ENCODE measurements around the gene RBP2. TPM values are rescaled to one million over a fixed set of nuclear protein-coding genes. Genes with fewer than 3 reads are reported as not detected.

RBP2 gene
- total and polyA plus RNA-seq, 2 of the 8 experiments (the other 6 are each of a cell fraction or from before 2014, with no cell fraction given), result not detected

DNA sequence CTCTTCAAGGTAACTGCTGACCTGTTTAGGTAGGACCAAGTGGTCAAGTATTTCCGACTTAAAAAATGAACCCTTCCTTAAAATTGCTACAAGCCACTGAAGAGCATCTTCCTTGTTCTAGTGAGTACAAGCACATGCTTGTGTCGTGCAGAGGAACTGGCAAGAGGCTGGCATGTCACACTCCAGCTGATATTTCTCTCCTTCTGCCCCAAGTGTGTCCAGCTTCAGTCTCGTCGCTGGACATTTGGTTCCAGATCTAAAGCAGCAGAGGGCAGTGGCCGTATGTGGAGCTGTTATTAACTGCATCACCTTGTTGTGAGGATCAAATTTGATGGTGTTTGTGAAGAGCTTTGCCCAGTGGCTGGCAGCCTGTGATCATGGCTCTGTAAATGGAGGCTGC lies 10.0 kb downstream of the RBP2 start:
- H2AK5ac ChIP-seq (ENCODE audit: low read depth, low read length), result no peak overlapping the region
- H2BK15ac ChIP-seq (ENCODE audit: low read length), result no peak overlapping the region
- no peaks in the 10 kb centered on the region for H3K9me3 ChIP-seq (ENCODE audit: insufficient read depth in 2 of 2, low read depth in 1 of 2, low read length in 1 of 2)
- no peak overlapping the region for H3K4me2 ChIP-seq (ENCODE audit: insufficient read depth in 1 of 2, low read depth in 2 of 2, low read length in 2 of 2)
- FAIRE-seq (no peak), DNase-seq (ENCODE audit: low read depth in 1 of 2, low spot score in 2 of 2) (peak in 1 of 2 experiments; percentile 14)
- no peak overlapping the region for H2BK120ac ChIP-seq (replicated peaks; ENCODE audit: low read depth, low read length)
- no peak overlapping the region for H4K8ac ChIP-seq (ENCODE audit: extremely low read depth, insufficient read depth, low read length)
- no peak overlapping the region for H2BK5ac ChIP-seq (ENCODE audit: low read depth, low read length)
- no peaks in the 10 kb centered on the region for H3K4me1 ChIP-seq (replicated peaks in 1 of 4; ENCODE audit: control insufficient read depth in 3 of 4, insufficient read depth in 4 of 4, low read length in 3 of 4)
- no peak overlapping the region for H4K91ac ChIP-seq (replicated peaks; ENCODE audit: insufficient read length, low read length)
- no peak overlapping the region for H2AFZ ChIP-seq (ENCODE audit: low read length)
- H3K14ac ChIP-seq (ENCODE audit: insufficient read length), result no peak overlapping the region
- no peak overlapping the region for H3K23ac ChIP-seq (ENCODE audit: insufficient read length)
- no peak overlapping the region for H3K9ac ChIP-seq (replicated peaks in 1 of 4; ENCODE audit: extremely low read depth in 1 of 4, low read depth in 3 of 4, low read length in 3 of 4)
- no peak overlapping the region for H2BK20ac ChIP-seq (ENCODE audit: low read length)
- no peak overlapping the region for H3K4me3 ChIP-seq (ENCODE audit: extremely low read depth in 1 of 4, insufficient read depth in 2 of 4, low read depth in 3 of 4, low read length in 4 of 4)
- no peak overlapping the region for H2BK12ac ChIP-seq (ENCODE audit: low read depth, low read length)
- no peaks in the 10 kb centered on the region for H3K79me1 ChIP-seq (ENCODE audit: low read depth, low read length)
- H3K27me3 ChIP-seq (replicated peaks in 1 of 4; ENCODE audit: control insufficient read depth in 3 of 4, extremely low read depth in 1 of 4, insufficient read depth in 3 of 4, low read length in 3 of 4), result no peaks in the 10 kb centered on the region
- H4K5ac ChIP-seq (ENCODE audit: insufficient read length, low read depth, low read length), result no peak overlapping the region
- H4K20me1 ChIP-seq (replicated peaks in 1 of 2; ENCODE audit: control insufficient read depth in 1 of 2, insufficient read depth in 2 of 2, low read length in 2 of 2), result no peaks in the 10 kb centered on the region
- CTCF ChIA-PET (ENCODE audit: partially characterized antibody), result interaction anchor here (0.7 to 4.4 kb wide), 7 partner anchors 10 to 96 kb away, joined by 3 to 34 read pairs (median 4); partner anchors contain the start of gene RBP2
- H3K56ac ChIP-seq (replicated peaks; ENCODE audit: insufficient read length, low read depth, low read length), result no peak overlapping the region
- POLR2A ChIA-PET (ENCODE audit: partially characterized antibody), result interaction anchor here (1.2 kb wide), 1 partner anchor 14 kb away, joined by 3 read pairs; no protein-coding TSS in a partner anchor
- 87% methylated on average over 5 of the region's 5 CpGs; no CpG with 5 or more reads in 1 of the 2 experiments for WGBS, 2 experiments (ENCODE audit: extremely low coverage in 1 of 2, insufficient coverage in 1 of 2, insufficient read length in 1 of 2, insufficient replicate concordance in 2 of 2, low coverage in 1 of 2, low lambda C conversion rate in 2 of 2, missing lambda C conversion rate in 1 of 2)
- H3K36me3 ChIP-seq (ENCODE audit: control insufficient read depth in 2 of 4, insufficient read depth in 4 of 4, low read length in 3 of 4), result no peaks in the 10 kb centered on the region
- no peak overlapping the region for H3K27ac ChIP-seq (ENCODE audit: low read depth, low read length)
- no peak overlapping the region for H3K18ac ChIP-seq (ENCODE audit: extremely low read depth, low read length)
- H3K79me2 ChIP-seq (ENCODE audit: control insufficient read depth in 1 of 2, insufficient read depth in 2 of 2, low read length in 2 of 2), result no peaks in the 10 kb centered on the region
- no peak overlapping the region for H3K4ac ChIP-seq (replicated peaks; ENCODE audit: insufficient read length, low read depth, low read length)
- no peaks in the 10 kb centered on the region for H3K23me2 ChIP-seq (ENCODE audit: low read depth, low read length)
- TF ChIP-seq, protein P1, sequence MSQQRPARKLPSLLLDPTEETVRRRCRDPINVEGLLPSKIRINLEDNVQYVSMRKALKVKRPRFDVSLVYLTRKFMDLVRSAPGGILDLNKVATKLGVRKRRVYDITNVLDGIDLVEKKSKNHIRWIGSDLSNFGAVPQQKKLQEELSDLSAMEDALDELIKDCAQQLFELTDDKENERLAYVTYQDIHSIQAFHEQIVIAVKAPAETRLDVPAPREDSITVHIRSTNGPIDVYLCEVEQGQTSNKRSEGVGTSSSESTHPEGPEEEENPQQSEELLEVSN (IDR thresholded peaks at IDR 0.05), result no peak
- TF ChIP-seq, protein P2, sequence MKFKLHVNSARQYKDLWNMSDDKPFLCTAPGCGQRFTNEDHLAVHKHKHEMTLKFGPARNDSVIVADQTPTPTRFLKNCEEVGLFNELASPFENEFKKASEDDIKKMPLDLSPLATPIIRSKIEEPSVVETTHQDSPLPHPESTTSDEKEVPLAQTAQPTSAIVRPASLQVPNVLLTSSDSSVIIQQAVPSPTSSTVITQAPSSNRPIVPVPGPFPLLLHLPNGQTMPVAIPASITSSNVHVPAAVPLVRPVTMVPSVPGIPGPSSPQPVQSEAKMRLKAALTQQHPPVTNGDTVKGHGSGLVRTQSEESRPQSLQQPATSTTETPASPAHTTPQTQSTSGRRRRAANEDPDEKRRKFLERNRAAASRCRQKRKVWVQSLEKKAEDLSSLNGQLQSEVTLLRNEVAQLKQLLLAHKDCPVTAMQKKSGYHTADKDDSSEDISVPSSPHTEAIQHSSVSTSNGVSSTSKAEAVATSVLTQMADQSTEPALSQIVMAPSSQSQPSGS (IDR thresholded peaks at IDR 0.05; ENCODE audit: low read length), result no peak
- TF ChIP-seq TBP (IDR thresholded peaks at IDR 0.05; ENCODE audit: low read depth, low read length), result no peak
- no peak for TF ChIP-seq SIX5 (IDR thresholded peaks at IDR 0.05; ENCODE audit: low read depth, low read length)
- no peak for TF ChIP-seq KDM5A (IDR thresholded peaks at IDR 0.05; ENCODE audit: low read length)
- TF ChIP-seq EZH2 (IDR thresholded peaks at IDR 0.05; ENCODE audit: low read depth, low read length, severe bottlenecking), result no peak
- no peak for TF ChIP-seq RNF2 (IDR thresholded peaks at IDR 0.05; ENCODE audit: borderline replicate concordance, low read depth, low read length, missing control alignments, poor library complexity, severe bottlenecking)
- TF ChIP-seq MAFK (IDR thresholded peaks at IDR 0.05; ENCODE audit: low read depth, low read length), result no peak
- TF ChIP-seq TAF7 (optimal IDR thresholded peaks at IDR 0.05; ENCODE audit: borderline replicate concordance, low read depth, low read length), result no peak
- TF ChIP-seq, protein P3, sequence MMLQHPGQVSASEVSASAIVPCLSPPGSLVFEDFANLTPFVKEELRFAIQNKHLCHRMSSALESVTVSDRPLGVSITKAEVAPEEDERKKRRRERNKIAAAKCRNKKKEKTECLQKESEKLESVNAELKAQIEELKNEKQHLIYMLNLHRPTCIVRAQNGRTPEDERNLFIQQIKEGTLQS (IDR thresholded peaks at IDR 0.05; ENCODE audit: insufficient read depth, low read depth, low read length), result no peak
